GM23338 (cell line): ENCODE measurements around the gene RBP7. TPM values are rescaled to one million over a fixed set of nuclear protein-coding genes. Genes with fewer than 3 reads are reported as not detected.
A peak's percentile ranks its signal among the peaks of the same experiment; 100 is the strongest.

ENCODE experiments used
- CTCF ChIP-seq, 2 experiments: fragments of 200-600 bp in 1 of 2; sonication (generic) in 1 of 2; conservative IDR thresholded peaks; 2 replicates each; pipeline versions ENCODE4 v1.5.1 to v1.6.1; 2016 to 2017; ENCODE audit warnings: antibody characterized with exemption in 2 of 2, low read depth in 2 of 2, mild to moderate bottlenecking in 2 of 2, moderate library complexity in 1 of 2
- ETS1 ChIP-seq: IDR thresholded peaks from 2 replicates; pipeline ENCODE4 v1.6.1; 2016; ENCODE audit warnings: antibody characterized with exemption
- REST ChIP-seq: IDR thresholded peaks from one replicate; pipeline ENCODE4 v1.6.1; 2018; ENCODE audit warnings: antibody characterized with exemption; ENCODE audit not compliant: unreplicated experiment
- microRNA-seq: library from miRNA; unstranded; fragments of <30 nt; microRNA quantifications from one replicate; pipeline ENCODE4, GENCODE V29; 2017
- polyA plus RNA-seq: library from polyadenylated mRNA; unstranded; fragments of >200 nt; fragmentation: Nextera tagmentation; extraction: Ambion mirVana; gene quantifications from 2 replicates; pipeline ENCODE4 v1.2.1, GENCODE V29; 2016
- small RNA-seq: library from RNA; depleted of rRNA; stranded (forward); fragments of <200 nt; gene quantifications from one replicate; pipeline ENCODE3, GENCODE V24; 2014; ENCODE audit warnings: low replicate concordance
- total RNA-seq: library from RNA; depleted of rRNA; stranded (reverse); fragments of >200 nt; shearing (Covaris generic); gene quantifications from 2 replicates; pipeline ENCODE4 v1.2.3, GENCODE V29; 2014; rRNA removed

The RBP7 gene
- total and polyA plus RNA-seq, 2 experiments from 2014 or later, result 3.2 to 16.7 TPM

GRCh38 chr1:10065344-10065685 lies 68.3 kb downstream of the RBP7 start (continued):
- TF ChIP-seq CTCF (conservative IDR thresholded peaks at IDR 0.05; ENCODE audit: low read depth in 2 of 2) (0 out of 4 replicates have a peak, but pooled peaks of 1 of the 2 experiments have one; percentile 1), REST (no peak), ETS1 (no peak)

Small RNA genes within 50 kb of the gene (microRNA-seq; reads per million reads assigned to microRNA genes)
- gene MIR5697, result not detected

Small RNA genes within 50 kb of the gene (small RNA-seq; reads per million reads assigned to genes)
- not detected for gene MIR5697

Other genes with a start within 250 kb of the RBP7 start
- gene CLSTN1, start 173.3 kb upstream of the RBP7 start, total RNA-seq, result 56.4 and 66.2 TPM in 2 replicates
- gene CLSTN1, start 173.3 kb upstream of the RBP7 start, polyA plus RNA-seq, result 38.5 and 41.7 TPM in 2 replicates
- gene CTNNBIP1, start 87.0 kb upstream of the RBP7 start, total RNA-seq, result 50.8 and 55.1 TPM in 2 replicates
- gene CTNNBIP1, start 87.0 kb upstream of the RBP7 start, polyA plus RNA-seq, result 30.2 and 30.3 TPM in 2 replicates
- 14.8 and 19.4 TPM in 2 replicates for gene LZIC, start 53.8 kb upstream of the RBP7 start, total RNA-seq
- gene LZIC, start 53.8 kb upstream of the RBP7 start, polyA plus RNA-seq, result 22.3 and 23.5 TPM in 2 replicates
- 2.1 and 2.5 TPM in 2 replicates for gene NMNAT1, start 53.8 kb upstream of the RBP7 start, total RNA-seq
- 2.8 and 3.9 TPM in 2 replicates for gene NMNAT1, start 53.8 kb upstream of the RBP7 start, polyA plus RNA-seq
- 76.5 and 115 TPM in 2 replicates for gene UBE4B, start 35.7 kb downstream of the RBP7 start, total RNA-seq
- gene UBE4B, start 35.7 kb downstream of the RBP7 start, polyA plus RNA-seq, result 27.9 and 28.4 TPM in 2 replicates
- 68.4 and 70.3 TPM in 2 replicates for gene KIF1B, start 213.3 kb downstream of the RBP7 start, total RNA-seq
- gene KIF1B, start 213.3 kb downstream of the RBP7 start, polyA plus RNA-seq, result 18.7 and 21.5 TPM in 2 replicates